Measurements from ENCODE around the gene SPAG9.

Gene SPAG9

DNA sequence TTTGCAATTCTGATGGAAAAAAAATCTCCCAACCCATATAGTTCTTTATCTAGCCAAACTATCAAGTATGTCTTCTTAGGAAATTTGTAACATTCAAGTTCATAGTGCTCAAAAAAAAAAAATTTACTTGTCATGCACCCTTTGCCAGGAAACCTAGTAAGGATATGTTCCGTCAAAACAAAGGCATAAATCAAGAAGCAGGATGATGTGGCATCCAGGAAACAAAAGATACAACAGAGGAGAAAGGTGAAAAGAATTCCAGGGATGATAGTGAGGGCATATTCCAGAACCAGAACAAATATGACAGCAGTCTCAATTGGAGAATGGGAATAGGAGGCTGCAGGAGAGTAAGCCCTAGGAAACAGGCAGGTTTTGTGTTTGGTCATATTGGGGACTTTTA lies 104.6 kb downstream of the SPAG9 start:
- Mint-ChIP-seq H3K36me3 (ENCODE audit: low read depth) (peaks cover 19% of the 10 kb centered on the region), H3K27ac (peak overlapping the region; percentile 1), H3K27me3 (ENCODE audit: low read depth) (no peaks in the 10 kb centered on the region), H3K4me1 (ENCODE audit: low read depth) (no peaks in the 10 kb centered on the region), H3K9me3 (no peaks in the 10 kb centered on the region), H3K4me3 (no peak overlapping the region)

DNA sequence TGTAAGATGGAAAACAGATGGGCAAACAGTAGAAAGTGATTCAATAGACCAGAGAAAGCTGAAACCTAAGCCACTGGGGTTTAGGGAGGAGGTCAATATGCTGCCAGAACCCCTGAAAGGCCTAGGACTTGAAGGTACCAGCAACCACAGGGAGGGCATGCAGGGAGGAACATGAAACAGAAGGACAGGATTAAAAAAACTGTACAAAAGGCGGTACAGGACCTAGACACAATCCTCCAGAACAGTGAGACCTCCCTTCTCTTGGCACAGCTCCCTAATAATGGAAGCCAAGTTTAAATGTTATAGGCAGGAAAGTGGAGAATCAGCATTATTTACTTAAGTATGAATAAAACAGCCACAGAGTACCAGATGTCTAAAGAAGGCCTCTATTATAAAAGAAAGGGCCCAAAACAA lies 105.5 kb downstream of the SPAG9 start:
- no peak overlapping the region for H3K27ac Mint-ChIP-seq
- H3K4me3 Mint-ChIP-seq = no peak overlapping the region
- H3K27me3 Mint-ChIP-seq (ENCODE audit: low read depth) = no peaks in the 10 kb centered on the region
- peaks cover 20% of the 10 kb centered on the region for H3K36me3 Mint-ChIP-seq (ENCODE audit: low read depth)
- H3K4me1 Mint-ChIP-seq (ENCODE audit: low read depth) = no peaks in the 10 kb centered on the region
- H3K9me3 Mint-ChIP-seq = no peaks in the 10 kb centered on the region

DNA sequence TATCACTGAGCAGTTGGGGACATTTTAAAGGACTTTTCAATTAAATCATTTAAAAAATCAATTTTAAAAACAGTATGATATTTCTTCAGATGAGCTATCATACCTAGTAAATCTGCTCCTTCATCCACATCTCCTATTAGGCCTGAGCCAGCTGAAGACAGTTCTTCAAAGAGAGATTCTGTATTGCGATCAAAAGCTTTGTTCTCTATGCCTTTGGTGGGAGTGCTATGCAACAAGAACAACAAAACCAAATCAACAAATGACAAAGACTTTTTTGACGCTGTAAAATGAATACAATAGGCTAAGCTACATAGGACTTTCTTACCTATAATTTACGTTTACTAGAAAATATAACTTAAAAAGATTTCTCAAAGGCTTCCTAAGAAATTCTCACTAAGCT lies 106.5 kb downstream of the SPAG9 start:
- Mint-ChIP-seq H3K36me3 (ENCODE audit: low read depth) (peaks cover 18% of the 10 kb centered on the region), H3K9me3 (no peaks in the 10 kb centered on the region), H3K27me3 (ENCODE audit: low read depth) (no peaks in the 10 kb centered on the region), H3K4me1 (ENCODE audit: low read depth) (no peaks in the 10 kb centered on the region), H3K27ac (no peak overlapping the region), H3K4me3 (no peak overlapping the region)

DNA sequence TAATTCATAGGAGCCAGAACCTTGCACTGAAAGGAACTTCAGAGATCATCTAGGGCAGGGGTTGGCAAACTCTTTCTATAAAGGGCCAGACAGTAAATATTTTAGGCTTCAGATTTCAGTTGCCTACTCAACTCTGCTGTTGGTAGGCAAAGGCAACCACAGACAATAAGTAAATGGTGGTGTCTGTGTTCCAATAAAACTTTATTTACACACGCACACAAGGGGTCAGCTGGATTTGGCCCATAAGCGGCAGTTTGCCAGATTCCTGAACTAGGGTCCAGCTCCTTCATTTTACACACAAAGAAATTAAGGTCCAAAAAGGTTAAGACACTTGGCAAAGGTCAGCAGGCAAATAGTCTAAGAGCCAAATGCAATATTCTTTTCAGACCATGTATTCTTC lies 107.3 kb downstream of the SPAG9 start:
- H3K9me3 Mint-ChIP-seq = no peaks in the 10 kb centered on the region
- H3K36me3 Mint-ChIP-seq (ENCODE audit: low read depth) = peaks cover 19% of the 10 kb centered on the region
- no peaks in the 10 kb centered on the region for H3K27me3 Mint-ChIP-seq (ENCODE audit: low read depth)
- H3K4me1 Mint-ChIP-seq (ENCODE audit: low read depth) = no peaks in the 10 kb centered on the region
- H3K27ac Mint-ChIP-seq = no peak overlapping the region
- H3K4me3 Mint-ChIP-seq = no peak overlapping the region

DNA sequence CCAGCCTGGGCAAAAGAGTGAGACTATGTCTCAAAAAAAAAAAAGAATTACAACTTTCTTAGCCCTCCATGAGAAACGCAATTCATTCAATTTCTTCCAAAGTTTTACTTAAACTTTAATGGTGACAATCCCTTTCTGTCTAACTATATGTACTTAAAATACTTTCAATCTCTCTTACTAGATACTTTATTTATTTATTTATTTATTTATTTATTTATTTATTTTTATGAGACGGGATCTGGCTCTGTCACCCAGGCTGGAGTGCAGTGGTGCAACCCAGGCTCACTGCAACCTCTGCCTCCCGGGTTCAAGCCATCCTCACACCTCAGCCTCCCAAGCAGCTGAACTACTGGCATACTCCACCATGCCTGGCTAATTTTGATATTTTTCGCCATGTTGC lies 108.1 kb downstream of the SPAG9 start:
- H3K9me3 Mint-ChIP-seq = no peaks in the 10 kb centered on the region
- H3K27ac Mint-ChIP-seq = no peak overlapping the region
- H3K4me1 Mint-ChIP-seq (ENCODE audit: low read depth) = no peaks in the 10 kb centered on the region
- H3K27me3 Mint-ChIP-seq (ENCODE audit: low read depth) = no peaks in the 10 kb centered on the region
- H3K36me3 Mint-ChIP-seq (ENCODE audit: low read depth) = peaks cover 19% of the 10 kb centered on the region
- no peak overlapping the region for H3K4me3 Mint-ChIP-seq

DNA sequence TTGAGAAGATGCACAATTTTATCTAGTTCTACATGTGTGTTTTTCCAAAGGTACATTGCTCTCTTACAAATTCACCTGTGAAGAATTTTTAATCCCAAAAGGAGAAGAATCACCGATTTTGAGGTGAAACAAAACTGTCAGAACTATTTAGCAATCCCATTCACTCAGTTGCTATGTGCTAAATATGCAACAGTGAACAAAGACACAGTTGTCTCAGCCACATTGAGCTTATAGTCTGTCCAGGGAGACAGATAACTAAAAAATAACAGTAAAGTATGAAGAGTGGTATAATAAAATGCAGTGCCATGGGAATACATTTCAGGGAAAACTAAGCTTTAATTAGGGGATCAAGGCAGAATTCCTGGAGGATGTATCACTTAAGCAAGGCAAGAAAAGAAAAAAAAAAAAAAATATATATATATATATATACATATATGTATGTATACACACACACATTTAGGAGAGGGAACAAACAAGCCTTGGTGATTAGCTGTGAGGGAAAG lies 110.4 kb downstream of the SPAG9 start:
- H3K36me3 Mint-ChIP-seq (ENCODE audit: low read depth) = peaks cover 12% of the 10 kb centered on the region
- no peaks in the 10 kb centered on the region for H3K27me3 Mint-ChIP-seq (ENCODE audit: low read depth)

DNA sequence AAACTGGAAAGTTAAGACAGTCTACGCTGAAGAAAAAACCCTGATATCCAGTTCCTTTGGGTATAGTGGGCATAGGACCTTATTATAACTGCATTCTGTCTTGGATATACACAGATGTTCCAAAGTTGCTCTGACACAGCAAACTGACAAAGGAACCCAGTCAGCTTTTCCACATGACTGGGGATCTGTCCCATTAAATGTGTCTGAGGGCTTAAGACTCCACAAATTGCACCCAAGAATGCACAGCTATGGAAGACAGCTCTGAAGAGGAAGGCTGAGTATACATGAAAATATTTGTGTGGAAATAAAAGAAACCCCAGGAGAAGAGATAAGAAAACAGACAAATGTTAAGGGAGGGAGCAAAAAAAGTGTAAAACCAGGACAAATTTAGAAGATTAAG lies 114.1 kb downstream of the SPAG9 start:
- Mint-ChIP-seq H3K27me3 (ENCODE audit: low read depth) (no peaks in the 10 kb centered on the region), H3K4me3 (no peak overlapping the region), H3K36me3 (ENCODE audit: low read depth) (peaks cover 15% of the 10 kb centered on the region), H3K9me3 (no peaks in the 10 kb centered on the region), H3K4me1 (ENCODE audit: low read depth) (no peaks in the 10 kb centered on the region), H3K27ac (no peak overlapping the region)

More for the DNA sequence above, 110.4 kb downstream of the SPAG9 start:
- Mint-ChIP-seq H3K4me3 (no peak overlapping the region), H3K27ac (no peak overlapping the region), H3K9me3 (no peaks in the 10 kb centered on the region), H3K4me1 (ENCODE audit: low read depth) (no peaks in the 10 kb centered on the region)

DNA sequence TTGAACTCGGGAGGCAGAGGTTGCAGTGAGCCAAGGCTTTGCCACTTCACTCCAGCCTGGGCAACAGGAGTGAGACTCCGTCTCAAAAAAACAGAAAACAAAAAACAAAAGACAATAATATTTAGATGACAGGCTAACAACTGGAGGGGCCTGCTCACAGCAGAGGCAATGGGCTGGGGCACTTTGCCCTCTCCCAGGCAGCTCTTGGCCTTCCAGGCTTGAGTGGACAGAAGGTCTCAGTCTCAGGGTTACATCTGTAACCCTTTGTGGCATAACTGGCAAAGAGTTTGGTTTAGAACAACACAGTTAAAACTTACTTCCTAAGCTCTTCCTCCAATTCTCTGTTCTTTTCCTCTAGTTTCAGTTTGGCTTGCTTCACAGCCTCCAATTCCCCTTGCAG lies 114.9 kb downstream of the SPAG9 start:
- Mint-ChIP-seq H3K27ac (no peak overlapping the region), H3K4me1 (ENCODE audit: low read depth) (peaks cover 2% of the 10 kb centered on the region), H3K4me3 (no peak overlapping the region), H3K9me3 (no peaks in the 10 kb centered on the region), H3K27me3 (ENCODE audit: low read depth) (no peaks in the 10 kb centered on the region), H3K36me3 (ENCODE audit: low read depth) (peaks cover 20% of the 10 kb centered on the region)

DNA sequence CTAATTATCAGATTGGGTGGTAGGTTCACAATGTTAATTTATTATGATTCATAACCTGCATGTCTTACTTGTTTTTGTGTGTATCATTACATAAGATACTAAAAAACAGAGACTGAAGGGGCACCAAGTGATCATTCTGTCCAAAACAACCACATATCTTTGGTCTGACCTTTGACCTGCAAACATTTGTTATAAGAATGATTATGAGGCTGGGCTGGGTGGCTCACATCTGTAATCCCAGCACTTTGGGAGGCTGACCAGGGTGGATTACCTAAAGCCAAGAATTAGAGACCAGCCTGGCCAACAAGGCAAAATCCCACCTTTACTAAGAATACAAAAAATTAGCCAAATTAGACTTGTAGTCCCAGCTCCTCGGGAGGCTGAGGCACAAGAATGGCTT lies 116.4 kb downstream of the SPAG9 start:
- Mint-ChIP-seq H3K4me1 (ENCODE audit: low read depth) (peaks cover 3% of the 10 kb centered on the region), H3K27ac (no peak overlapping the region), H3K36me3 (ENCODE audit: low read depth) (peaks cover 18% of the 10 kb centered on the region), H3K4me3 (no peak overlapping the region), H3K9me3 (no peaks in the 10 kb centered on the region), H3K27me3 (ENCODE audit: low read depth) (no peaks in the 10 kb centered on the region)

DNA sequence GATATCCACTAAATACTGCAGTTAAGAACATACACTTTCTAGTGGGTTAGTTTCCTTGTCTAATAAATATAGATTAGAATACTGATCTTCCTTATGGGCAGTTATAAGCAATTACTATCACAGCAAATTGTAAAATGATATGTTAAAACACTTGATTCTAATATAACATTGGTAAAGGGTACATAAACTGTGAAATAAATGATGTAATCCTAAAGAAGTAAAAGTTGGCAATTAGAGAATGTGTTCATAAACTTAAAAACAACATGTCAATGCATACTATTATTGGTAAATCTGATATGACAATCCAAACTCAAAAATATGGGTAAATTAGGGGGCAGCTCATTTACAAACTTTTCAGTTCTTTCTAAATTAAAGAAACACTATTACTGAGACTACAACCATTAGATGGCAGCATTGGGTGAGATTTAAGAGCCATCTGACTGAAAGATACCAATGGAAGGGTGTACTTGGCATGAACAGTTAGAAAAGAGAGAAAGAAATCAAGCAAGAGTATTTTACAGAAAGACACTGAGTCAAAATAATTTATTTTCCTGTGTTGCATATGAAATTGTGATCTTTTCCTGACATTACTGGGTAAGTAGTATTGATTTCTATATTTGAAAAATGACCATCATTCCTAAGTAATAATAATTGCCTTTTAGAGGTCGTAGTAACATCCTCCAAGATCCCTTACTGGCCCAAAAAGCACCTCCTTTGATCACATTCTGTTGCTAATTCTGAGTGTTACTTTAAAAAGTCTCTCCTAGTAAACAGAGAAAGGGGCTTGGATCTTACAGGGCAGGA lies 119.6 kb downstream of the SPAG9 start:
- Mint-ChIP-seq H3K4me3 (no peak overlapping the region), H3K9me3 (no peaks in the 10 kb centered on the region), H3K27me3 (ENCODE audit: low read depth) (no peaks in the 10 kb centered on the region), H3K4me1 (ENCODE audit: low read depth) (peaks cover 3% of the 10 kb centered on the region), H3K27ac (no peak overlapping the region), H3K36me3 (ENCODE audit: low read depth) (peaks cover 22% of the 10 kb centered on the region)

DNA sequence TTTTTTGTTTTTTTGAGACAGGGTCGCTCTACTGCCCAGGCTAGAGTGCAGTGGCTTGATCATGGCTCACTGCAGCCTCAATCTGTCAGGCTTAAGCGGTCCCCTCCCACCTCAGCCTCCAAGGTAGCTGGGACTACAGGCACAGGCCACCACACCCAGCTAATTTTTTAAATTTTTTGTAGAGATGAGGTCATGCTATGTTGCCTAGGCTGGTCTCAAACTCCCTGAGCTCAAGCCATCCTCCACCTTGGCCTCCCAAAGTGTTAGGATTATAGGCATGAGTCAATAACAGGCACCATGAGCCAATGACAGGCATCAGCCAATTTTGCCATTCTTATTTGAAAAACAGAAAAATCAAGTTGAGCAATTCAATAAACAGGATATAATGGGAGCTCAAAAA lies 125.0 kb downstream of the SPAG9 start:
- Mint-ChIP-seq H3K4me3 (no peak overlapping the region), H3K4me1 (ENCODE audit: low read depth) (no peaks in the 10 kb centered on the region), H3K27ac (no peak overlapping the region), H3K9me3 (no peaks in the 10 kb centered on the region), H3K27me3 (ENCODE audit: low read depth) (no peaks in the 10 kb centered on the region), H3K36me3 (ENCODE audit: low read depth) (peaks cover 32% of the 10 kb centered on the region)

DNA sequence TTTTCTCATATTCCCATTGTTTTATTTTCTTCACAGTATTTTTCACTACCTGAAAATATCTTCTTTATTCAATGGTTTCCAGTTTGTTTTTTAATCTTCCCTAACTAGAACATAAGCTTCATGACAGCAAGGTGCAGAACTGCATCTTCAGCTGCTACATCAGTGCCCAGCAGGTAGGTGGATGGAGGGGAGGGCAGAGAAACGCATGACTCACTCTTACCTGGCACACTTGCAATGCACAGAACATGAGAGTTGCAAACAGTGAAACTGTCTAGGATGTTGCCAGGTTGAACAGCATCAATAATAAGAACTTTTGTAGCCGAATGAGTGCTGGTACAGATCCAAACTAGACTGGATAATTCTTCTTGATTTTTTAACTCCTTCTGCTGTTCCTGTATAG lies 127.1 kb downstream of the SPAG9 start:
- H3K27ac Mint-ChIP-seq = no peak overlapping the region

DNA sequence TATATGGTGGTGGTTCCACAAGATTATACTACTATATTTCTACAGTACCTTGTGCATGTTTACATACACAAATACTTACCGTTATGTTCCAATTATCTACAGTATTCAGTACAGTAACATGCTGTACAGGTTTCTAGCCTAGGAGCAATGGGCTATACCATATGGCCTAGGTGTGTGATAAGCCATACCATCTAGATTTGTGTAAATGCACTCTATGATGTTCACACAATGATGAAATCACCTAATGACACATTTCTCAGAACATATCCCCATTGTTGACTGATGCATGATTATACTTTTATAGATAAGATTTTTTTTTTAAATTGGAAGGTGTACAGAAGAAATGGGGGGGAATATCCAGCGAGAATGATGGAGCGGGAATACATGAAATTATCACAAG lies 131.5 kb downstream of the SPAG9 start:
- Mint-ChIP-seq H3K9me3 (no peaks in the 10 kb centered on the region), H3K4me1 (ENCODE audit: low read depth) (peaks cover 3% of the 10 kb centered on the region), H3K27ac (no peak overlapping the region), H3K36me3 (ENCODE audit: low read depth) (peaks cover 42% of the 10 kb centered on the region), H3K4me3 (no peak overlapping the region), H3K27me3 (ENCODE audit: low read depth) (no peaks in the 10 kb centered on the region)

More for the DNA sequence above, 127.1 kb downstream of the SPAG9 start:
- no peaks in the 10 kb centered on the region for H3K4me1 Mint-ChIP-seq (ENCODE audit: low read depth)
- no peak overlapping the region for H3K4me3 Mint-ChIP-seq
- H3K9me3 Mint-ChIP-seq = no peaks in the 10 kb centered on the region
- no peaks in the 10 kb centered on the region for H3K27me3 Mint-ChIP-seq (ENCODE audit: low read depth)
- H3K36me3 Mint-ChIP-seq (ENCODE audit: low read depth) = peaks cover 38% of the 10 kb centered on the region

DNA sequence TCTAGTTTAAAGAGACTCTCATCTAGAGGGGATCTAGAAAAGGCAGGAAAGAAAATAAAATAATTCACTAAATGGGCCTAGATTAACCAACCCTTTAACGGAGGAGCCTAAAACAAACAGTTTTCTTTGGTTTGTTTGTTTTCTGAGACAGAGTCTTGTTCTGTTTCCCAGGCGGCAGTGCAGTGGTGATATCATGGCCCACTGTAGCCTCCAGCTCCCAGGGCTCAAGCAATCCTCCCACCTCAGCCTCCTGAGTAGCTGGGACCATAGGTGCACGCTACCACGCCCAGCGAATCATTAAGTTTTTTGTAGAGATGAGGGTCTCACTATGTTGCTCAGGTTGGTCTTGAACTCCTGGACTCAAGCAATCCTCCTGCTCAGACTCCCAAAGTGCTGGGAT lies 132.2 kb downstream of the SPAG9 start:
- Mint-ChIP-seq H3K9me3 (no peaks in the 10 kb centered on the region), H3K4me1 (ENCODE audit: low read depth) (peaks cover 3% of the 10 kb centered on the region), H3K4me3 (no peak overlapping the region), H3K27ac (no peak overlapping the region), H3K27me3 (ENCODE audit: low read depth) (no peaks in the 10 kb centered on the region), H3K36me3 (ENCODE audit: low read depth) (peaks cover 38% of the 10 kb centered on the region)

DNA sequence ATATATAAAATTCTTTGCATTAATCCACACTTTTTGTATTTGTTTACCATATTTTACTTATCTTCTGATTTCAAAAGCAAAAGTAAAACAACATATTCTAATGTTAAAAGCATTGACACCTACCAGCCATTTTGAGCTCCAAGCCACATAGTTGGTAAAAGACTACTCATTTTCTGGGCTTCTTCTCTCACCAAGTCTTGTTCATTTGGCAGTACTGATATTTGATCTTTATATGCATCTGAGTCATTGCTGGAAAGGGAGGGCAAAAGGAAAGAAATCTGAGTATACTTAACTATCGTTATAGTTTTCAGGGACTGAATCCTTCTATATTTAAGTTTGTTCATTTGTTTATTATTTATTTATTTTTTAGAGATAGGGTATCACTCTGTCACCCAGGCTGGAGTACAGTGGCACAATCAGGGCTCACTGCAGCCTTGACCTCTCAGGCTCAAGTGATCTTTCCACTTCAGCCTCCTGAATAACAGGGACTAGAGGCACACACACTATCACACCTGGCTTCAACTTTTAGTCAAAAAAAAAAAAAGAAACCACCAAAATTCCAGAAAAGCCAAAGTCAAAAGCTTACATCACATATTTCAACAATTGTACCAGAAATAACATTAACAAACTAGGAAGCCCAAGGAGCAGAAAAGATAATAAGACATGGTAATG lies 133.5 kb downstream of the SPAG9 start:
- H3K36me3 Mint-ChIP-seq (ENCODE audit: low read depth) = peaks cover 31% of the 10 kb centered on the region
- H3K4me3 Mint-ChIP-seq = no peak overlapping the region
- no peaks in the 10 kb centered on the region for H3K27me3 Mint-ChIP-seq (ENCODE audit: low read depth)
- H3K9me3 Mint-ChIP-seq = no peaks in the 10 kb centered on the region
- H3K27ac Mint-ChIP-seq = no peak overlapping the region
- H3K4me1 Mint-ChIP-seq (ENCODE audit: low read depth) = peaks cover 3% of the 10 kb centered on the region
